Stimulated activated CD4-positive, alpha-beta T cell treated with anti-CD3 and anti-CD28 coated beads, TNF-alpha, amount 100 ng/mL, for 48 hours (primary cell): Measurements from ENCODE around the gene PKDCC.

Source experiments
- DNase-seq, 3 donors: peaks; one replicate each; pipeline ENCODE4 v3.0.0-alpha.2; 2020; ENCODE audit warnings: low read depth in 3 of 3

PKDCC gene, protein sequence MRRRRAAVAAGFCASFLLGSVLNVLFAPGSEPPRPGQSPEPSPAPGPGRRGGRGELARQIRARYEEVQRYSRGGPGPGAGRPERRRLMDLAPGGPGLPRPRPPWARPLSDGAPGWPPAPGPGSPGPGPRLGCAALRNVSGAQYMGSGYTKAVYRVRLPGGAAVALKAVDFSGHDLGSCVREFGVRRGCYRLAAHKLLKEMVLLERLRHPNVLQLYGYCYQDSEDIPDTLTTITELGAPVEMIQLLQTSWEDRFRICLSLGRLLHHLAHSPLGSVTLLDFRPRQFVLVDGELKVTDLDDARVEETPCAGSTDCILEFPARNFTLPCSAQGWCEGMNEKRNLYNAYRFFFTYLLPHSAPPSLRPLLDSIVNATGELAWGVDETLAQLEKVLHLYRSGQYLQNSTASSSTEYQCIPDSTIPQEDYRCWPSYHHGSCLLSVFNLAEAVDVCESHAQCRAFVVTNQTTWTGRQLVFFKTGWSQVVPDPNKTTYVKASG

GRCh38 chr2:42047488-42048298 lies at the start of gene PKDCC:
Gene PKDCC, plus strand, starts transcription at chr2:42048021. Its CDS starts 179 bp downstream, at chr2:42048200.
- no peak for DNase-seq

- DNase-seq: no peak
Measured at GRCh38 chr2:41998186-41999127, 49.4 kb upstream of the PKDCC start.

DNA sequence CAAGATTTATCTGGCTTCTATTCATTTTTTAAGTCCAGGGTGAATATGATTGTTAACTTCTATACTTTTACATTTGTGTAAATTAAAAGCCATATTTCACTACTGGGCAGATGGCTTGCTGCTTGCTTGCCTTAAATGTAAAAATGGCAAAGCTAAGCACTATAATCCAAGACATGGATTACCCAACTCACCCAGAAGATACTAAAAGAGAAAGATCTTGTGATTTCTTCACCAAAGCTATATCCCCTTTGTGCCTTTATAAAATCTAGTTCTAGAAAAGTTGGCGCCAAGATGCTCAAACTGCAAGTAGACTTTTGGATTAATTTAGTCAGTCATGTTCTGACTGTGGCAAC lies 48.7 kb upstream of the PKDCC start:
- DNase-seq: no peak

DNA sequence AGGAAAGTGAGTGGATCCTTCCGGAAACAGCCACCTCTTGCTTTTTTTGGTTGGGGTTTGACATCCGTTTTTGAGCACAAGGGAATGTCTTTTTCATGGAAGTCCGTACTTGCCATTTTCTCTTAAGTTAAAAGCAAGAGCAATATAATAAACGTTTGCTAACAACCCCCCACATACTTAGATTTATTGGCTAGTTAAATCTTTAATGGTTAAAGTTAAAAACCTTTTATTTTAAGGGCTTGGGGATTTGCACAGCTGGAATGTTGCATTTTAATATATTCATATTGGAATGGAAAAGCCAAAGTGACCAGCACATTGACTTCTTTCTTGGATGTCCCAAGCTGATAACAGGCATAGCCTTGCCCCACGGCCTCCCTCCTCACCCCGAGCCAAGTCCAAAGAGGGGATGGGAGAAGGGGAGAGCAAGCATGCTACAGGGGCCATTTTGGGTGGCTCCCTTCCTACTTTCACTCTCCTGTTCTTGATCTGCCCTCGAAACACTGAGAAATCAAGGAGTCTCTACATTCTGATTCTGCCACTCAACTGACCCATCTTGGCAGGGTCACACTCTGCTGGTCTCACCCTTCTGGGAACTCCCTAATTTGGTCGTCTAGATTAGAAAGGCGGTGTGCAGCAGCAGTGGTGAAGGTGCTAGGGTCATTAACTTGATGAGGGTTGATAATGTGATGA lies 48.1 kb upstream of the PKDCC start:
- no peak for DNase-seq

- DNase-seq: no peak
Measured at GRCh38 chr2:42001711-42002201, 46.1 kb upstream of the PKDCC start.

- DNase-seq: no peak
Measured at GRCh38 chr2:42007551-42007950, 40.3 kb upstream of the PKDCC start.

- DNase-seq: no peak
Measured at GRCh38 chr2:42008241-42008921, 39.4 kb upstream of the PKDCC start.

GRCh38 chr2:42009657-42010580 lies 37.9 kb upstream of the PKDCC start:
- DNase-seq: peak in 1 of 3 donors; percentile 2

DNA sequence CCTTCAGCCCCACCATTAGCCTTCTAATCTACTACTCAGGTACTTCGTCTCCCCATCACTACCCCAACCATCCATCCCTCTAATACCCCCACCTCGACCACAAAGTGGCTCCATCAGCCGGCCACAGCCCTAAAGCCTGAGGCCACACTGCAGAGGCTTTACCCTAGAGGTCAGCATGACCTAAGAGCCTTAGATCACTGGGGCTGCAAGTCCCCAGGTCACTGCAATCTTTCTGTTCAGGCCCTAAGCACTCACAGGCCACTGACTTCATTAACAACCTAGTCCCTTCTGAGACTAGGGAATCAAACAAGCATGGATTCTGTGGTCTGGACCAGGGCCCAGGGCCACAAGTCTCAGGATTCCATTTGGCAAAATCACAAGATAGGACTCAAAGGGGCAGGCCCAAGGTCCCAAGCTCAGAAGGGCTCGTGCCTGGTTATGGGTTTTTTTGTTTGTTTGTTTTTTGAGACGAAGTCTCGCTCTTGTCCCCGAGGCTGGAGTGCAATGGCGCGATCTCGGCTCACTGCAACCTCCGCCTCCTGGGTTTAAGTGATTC lies 37.0 kb upstream of the PKDCC start:
- DNase-seq: no peak

GRCh38 chr2:42012137-42012536 lies 35.7 kb upstream of the PKDCC start:
- no peak for DNase-seq

DNA sequence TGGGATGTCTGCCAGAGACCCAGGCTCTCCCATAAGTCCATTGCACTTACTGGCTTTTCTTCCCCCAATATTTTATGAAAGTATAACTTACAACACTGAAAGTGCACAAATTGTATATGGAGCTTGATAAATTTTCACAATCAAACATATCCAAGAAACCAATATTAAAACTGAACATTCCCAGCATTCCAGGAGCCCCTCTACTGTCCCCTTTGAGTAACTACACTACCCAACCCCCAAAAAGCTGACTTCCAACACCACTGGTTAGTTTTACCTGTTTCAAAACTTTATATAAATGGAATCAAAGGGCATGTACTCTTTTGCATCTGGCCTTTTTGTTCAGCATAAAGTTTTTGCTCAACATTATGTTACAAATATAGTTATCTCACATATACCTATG lies 35.2 kb upstream of the PKDCC start:
- no peak for DNase-seq

GRCh38 chr2:42013409-42013808 lies 34.4 kb upstream of the PKDCC start:
- no peak for DNase-seq

DNA sequence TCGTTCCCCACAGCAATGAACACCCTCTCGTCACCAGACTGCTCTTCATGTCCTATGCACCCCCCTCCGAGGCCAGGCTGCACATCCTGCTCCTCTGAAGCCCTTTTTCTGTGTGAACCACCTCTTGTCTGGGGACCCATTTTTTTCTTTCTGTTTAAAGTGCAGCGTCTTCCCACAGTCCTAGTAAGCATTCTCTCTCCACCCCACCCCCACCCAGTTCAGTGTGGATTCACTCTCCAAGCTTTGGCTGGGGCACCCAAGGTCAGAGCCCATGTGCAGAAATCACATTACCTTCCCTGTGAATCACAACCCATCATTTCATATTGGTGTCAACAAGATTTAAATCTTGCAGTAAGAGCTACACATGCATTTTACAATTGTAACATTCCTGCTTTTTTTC lies 26.4 kb upstream of the PKDCC start:
- no peak for DNase-seq

DNA sequence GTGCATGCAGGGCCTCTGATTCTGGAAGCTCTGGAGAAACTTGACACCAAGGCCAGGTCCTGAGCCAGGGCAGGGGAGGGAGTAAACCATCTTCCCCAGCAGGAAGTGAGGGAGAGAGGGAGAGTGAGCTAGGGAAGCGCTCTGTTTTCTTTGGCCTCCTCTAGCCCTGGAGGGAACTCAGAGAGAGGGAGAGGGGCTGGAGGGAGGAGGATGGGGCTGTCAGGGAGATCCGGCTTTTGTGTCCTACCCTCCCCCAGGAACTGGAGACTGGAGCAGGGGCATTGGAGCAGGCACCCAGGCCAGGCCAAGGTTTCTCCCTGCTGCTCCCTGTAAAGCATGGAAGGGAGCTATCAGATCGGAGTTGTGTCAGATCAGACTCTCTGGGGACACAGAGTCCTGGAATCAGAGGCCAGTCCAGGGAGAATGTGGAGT lies 22.7 kb upstream of the PKDCC start:
- DNase-seq: no peak

DNA sequence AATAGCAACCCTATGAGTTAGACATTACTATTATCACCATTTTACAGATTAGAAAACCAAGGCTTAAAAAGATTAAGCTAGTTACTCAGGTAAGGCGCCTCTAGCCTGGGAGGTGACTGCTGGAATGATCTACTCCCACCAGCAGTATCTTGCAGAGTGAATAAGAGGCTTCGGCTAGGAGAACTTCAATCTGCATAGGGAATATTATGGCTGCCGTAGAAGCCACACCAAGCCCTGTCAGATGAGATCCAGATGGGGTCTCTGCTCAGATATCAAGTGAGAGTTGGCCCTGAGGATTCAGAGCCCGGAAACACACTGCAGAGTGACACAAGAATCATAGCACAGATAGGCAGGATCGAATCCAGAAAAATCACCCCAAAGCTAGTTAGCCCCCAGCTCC lies 21.5 kb upstream of the PKDCC start:
- no peak for DNase-seq

- DNase-seq: no peak
Measured at GRCh38 chr2:42028571-42029148, 19.2 kb upstream of the PKDCC start.

GRCh38 chr2:42029171-42029570 lies 18.6 kb upstream of the PKDCC start:
- DNase-seq: no peak

DNA sequence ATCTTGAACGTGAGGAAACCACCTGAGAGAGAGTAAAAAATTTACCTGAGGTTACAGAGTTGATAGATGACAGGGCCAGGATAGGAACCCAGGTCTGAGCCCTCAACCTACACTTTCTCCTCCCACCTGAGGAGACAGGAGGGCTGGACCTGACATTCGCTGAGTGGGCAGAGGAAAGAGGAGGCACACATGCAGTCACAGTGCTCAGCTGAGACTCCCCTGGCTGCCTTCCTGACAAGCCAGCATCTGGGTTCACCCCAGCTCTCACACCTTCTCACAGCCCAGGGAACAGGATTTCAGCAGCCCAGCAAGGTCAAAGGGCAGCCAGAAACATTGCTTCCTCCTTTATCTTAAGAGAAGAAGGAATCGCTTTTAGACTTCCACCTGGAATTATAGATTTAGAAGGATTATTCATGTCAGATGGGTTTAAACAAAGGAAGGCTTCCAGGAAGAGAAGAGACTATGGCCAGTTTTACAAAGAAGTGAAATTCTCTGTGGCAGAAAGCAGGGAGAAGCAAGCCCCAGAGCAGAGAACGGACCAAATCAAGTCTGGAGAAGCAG lies 18.1 kb upstream of the PKDCC start:
- DNase-seq: no peak
